Heart left ventricle (tissue), 16 donors: ENCODE measurements around the gene PHLDB3. TPM values are rescaled to one million over a fixed set of nuclear protein-coding genes. Genes with fewer than 3 reads are reported as not detected.

Source experiments
- ATAC-seq, 4 donors: fragments of 200-7000 bp; cut with Tn5 transposase; one replicate each; pipeline ENCODE4 v1.9.1; 2020 to 2022; ENCODE audit warnings: moderate library complexity in 4 of 4, mild to moderate bottlenecking in 3 of 4, moderate number of reproducible peaks in 1 of 4
- DNase-seq, 5 donors: peaks; one replicate each; pipeline ENCODE4 v3.0.0-alpha.2; 2020
- H3K27ac ChIP-seq, 12 donors: fragments of 200-600 bp; sonication (generic) in 4 of 12; one replicate each; pipeline versions ENCODE4 v1.5.0 to v1.8.0; 2016 to 2022; ENCODE audit warnings: mild to moderate bottlenecking in 2 of 12
- H3K27me3 ChIP-seq, 9 donors: fragments of 200-600 bp; sonication (generic) in 2 of 9; one replicate each; pipeline versions ENCODE4 v1.5.1 to v1.8.0; 2016 to 2022; ENCODE audit warnings: mild to moderate bottlenecking in 3 of 9
- H3K36me3 ChIP-seq, 9 donors: fragments of 200-600 bp; sonication (generic) in 2 of 9; one replicate each; pipeline versions ENCODE4 v1.5.0 to v1.8.0; 2018 to 2022; ENCODE audit warnings: mild to moderate bottlenecking in 2 of 9
- H3K4me1 ChIP-seq, 12 donors: fragments of 200-600 bp; sonication (generic) in 4 of 12; one replicate each; pipeline versions ENCODE4 v1.5.0 to v1.8.0; 2016 to 2022; ENCODE audit warnings: mild to moderate bottlenecking in 3 of 12
- H3K4me3 ChIP-seq, 12 donors: fragments of 200-600 bp; sonication (generic) in 4 of 12; one replicate each; pipeline versions ENCODE4 v1.5.0 to v1.8.0; 2017 to 2022; ENCODE audit warnings: mild to moderate bottlenecking in 9 of 12, moderate library complexity in 4 of 12
- H3K9me3 ChIP-seq, 12 donors: fragments of 200-600 bp; sonication (generic) in 4 of 12; one replicate each; pipeline versions ENCODE4 v1.5.0 to v1.8.0; 2016 to 2022; ENCODE audit warnings: mild to moderate bottlenecking in 1 of 12
- POLR2A ChIP-seq, 2 donors: fragments of 450-650 bp; IDR thresholded peaks; one replicate each; pipeline ENCODE4 v1.6.1; 2017; ENCODE audit warnings: antibody characterized with exemption in 2 of 2, mild to moderate bottlenecking in 2 of 2, moderate library complexity in 2 of 2
- WGBS, 4 donors: extraction: QIAGEN DNeasy Blood & Tissue Kit in 2 of 4; methylation state at CpG; one replicate each; pipeline versions ENCODE4 v1.1.5 to v1.1.7; 2013 to 2018; 5-methylcytosine and 5-hydroxymethylcytosine counted together
- intact Hi-C, 10 donors: fragments of 100-400 bp; cut with DNase I; formaldehyde crosslinking; loops; one replicate each; pipeline versions ENCODE4 v1.11.1 to v1.14.2; 2022
- polyA plus RNA-seq, 2 donors: library from polyadenylated mRNA; stranded (reverse); fragments of 200-250 nt; gene quantifications; one replicate each; pipeline ENCODE4 v1.2.3, GENCODE V29; 2013
- total RNA-seq, 9 donors: library from RNA; depleted of rRNA in 2 of 9; stranded (reverse); fragments of >200 nt in 2 of 9; fragmentation: NEBNext Ultra II Directional in 3 of 9; extraction: Animal tissue kit (Norgen Biotek cat#: 25700) in 3 of 9; gene quantifications; one replicate each; pipeline versions ENCODE4 v1.1.0 to v1.2.4, GENCODE V29; 2016 to 2023
- TF ChIP-seq, protein P1 (sequence below), 12 donors: fragments of 200-600 bp; sonication (generic) in 4 of 12; IDR thresholded peaks; one replicate each; pipeline versions ENCODE4 v1.5.0 to v1.8.0; 2018 to 2022; ENCODE audit warnings: antibody characterized with exemption in 12 of 12, mild to moderate bottlenecking in 5 of 12
- donor health status: ischemic (EF 13 %, LVEDD 7.1; RV severe dilation, severe dysfunction).
- donor health status: healthy with polysubstance abuse.
- donor health status: DM: no; HTN: yes; CAD: no.
- donor health status: DM: no; HTN: no; CAD: no.
- donor health status: ischemic (EF 25% LVEDD 6.9; RV normal size, moderate dysfunction).
- donor health status: ischemic (EF 25% LVEDD 5.7; RV mildly dilated, moderate dysfunction).
- donor health status: healthy.
- donor health status: DM: yes; HTN: yes; CAD: no.
- donor health status: ischemic (EF 35%, LVEDD 5.7; RV mildly dilated, moderate dysfunction).
- donor health status: nonischemic (EF 11% LVEDD 7.7; RV severe dilation, severe dysfunction).
- donor health status: DM: yes; HTN: yes; CAD: no.
- donor health status: PGD.
- donor health status: ischemic (EF 29% LVEDD 5.4; RV normal size, mild dysfunction).
- donor health status: nonischemic (EF 23%, LVEDD 6.1; RV moderate dilation, normal function).

Gene PHLDB3
- total and polyA plus RNA-seq, 11 donors, result 2.4 to 11.6 (median 5.7) TPM

DNA sequence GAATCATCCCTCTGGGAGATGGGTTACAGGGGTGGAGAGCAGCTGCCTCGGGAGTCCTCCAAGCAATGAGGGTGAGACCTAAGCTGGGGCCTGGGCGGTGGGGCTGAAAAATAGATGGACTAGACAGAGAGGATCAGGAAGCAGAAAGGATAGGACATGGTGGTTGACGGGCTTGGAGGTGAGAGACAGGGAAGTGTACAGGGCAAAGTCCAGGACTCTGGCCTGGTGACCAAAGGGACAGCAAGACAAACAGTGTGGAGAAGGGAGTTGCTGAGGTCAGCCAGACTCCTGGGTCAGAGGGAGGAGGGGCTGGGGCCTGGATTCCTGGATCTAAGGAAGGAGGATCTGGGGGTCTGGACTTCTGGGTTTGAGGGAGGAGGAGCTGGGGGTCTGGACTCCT, 5.5 kb downstream of the PHLDB3 start:
- intact Hi-C loops, result no loop called here
- TF ChIP-seq, protein P1, sequence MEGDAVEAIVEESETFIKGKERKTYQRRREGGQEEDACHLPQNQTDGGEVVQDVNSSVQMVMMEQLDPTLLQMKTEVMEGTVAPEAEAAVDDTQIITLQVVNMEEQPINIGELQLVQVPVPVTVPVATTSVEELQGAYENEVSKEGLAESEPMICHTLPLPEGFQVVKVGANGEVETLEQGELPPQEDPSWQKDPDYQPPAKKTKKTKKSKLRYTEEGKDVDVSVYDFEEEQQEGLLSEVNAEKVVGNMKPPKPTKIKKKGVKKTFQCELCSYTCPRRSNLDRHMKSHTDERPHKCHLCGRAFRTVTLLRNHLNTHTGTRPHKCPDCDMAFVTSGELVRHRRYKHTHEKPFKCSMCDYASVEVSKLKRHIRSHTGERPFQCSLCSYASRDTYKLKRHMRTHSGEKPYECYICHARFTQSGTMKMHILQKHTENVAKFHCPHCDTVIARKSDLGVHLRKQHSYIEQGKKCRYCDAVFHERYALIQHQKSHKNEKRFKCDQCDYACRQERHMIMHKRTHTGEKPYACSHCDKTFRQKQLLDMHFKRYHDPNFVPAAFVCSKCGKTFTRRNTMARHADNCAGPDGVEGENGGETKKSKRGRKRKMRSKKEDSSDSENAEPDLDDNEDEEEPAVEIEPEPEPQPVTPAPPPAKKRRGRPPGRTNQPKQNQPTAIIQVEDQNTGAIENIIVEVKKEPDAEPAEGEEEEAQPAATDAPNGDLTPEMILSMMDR (IDR thresholded peaks at IDR 0.05), result no peak
- TF ChIP-seq POLR2A (IDR thresholded peaks at IDR 0.05), result no peak
- peaks cover 0 to 33% (median 29%) of the 10 kb centered on the region in 9 donors for H3K36me3 ChIP-seq

DNA sequence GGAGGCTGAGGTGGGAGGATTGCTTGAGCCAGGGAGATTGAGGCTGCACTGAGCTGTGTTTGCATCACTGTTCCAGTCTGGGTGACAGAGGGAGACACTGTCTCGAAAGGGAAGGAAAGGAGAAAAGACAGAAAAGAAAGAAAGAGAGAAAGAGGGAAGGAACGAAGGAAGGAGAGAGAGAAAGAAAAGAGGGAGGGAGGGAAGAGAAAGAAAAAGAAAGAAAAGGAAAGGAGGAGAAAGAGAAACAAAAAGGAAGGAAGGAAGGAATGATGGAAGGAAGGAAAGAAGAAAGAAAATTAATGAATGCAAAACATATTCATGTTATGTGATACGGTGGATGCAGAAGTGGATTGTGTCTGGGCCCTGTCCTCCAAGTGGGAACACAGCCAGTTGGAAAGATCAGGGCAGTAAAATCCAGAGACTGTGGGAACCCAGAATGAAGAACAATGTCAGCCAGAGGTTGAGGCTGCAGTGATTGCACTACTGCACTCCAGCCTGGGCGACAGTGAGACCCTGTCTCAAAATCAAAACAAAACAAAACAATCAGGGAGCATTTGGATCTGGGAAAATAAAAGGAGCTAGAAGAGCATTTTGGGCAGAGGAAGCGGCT, 6.2 kb downstream of the PHLDB3 start:
- TF ChIP-seq POLR2A (IDR thresholded peaks at IDR 0.05), result no peak
- TF ChIP-seq, protein P1 (IDR thresholded peaks at IDR 0.05), result no peak
- Histone ChIP-seq H3K36me3 (peaks cover 0 to 33% (median 30%) of the 10 kb centered on the region in 9 donors), H3K4me3 (no peak overlapping the region), H3K4me1 (peaks cover 0 to 27% (median 9%) of the 10 kb centered on the region in 12 donors), H3K9me3 (no peaks in the 10 kb centered on the region), H3K27ac (peak overlapping the region in 7 of 12 donors; percentile 3 to 60 (median 41)), H3K27me3 (no peaks in the 10 kb centered on the region)
- peak in 3 of 4 donors; percentile 68 to 82 (median 77) for ATAC-seq
- WGBS, 4 donors, result 62 to 69% (median 64%) methylated on average over 5 of the region's 5 CpGs
- DNase-seq, result peak in 3 of 5 donors; percentile 33 to 46 (median 40)
- intact Hi-C loops, result no loop called here

More for the DNA sequence above, 5.5 kb downstream of the PHLDB3 start:
- Histone ChIP-seq H3K4me3 (no peak overlapping the region), H3K9me3 (no peaks in the 10 kb centered on the region), H3K27ac (peak overlapping the region in 7 of 12 donors; percentile 3 to 60 (median 41)), H3K27me3 (no peaks in the 10 kb centered on the region), H3K4me1 (peaks cover 0 to 29% (median 10%) of the 10 kb centered on the region in 12 donors)
- no peak for ATAC-seq
- no peak for DNase-seq
- 75 to 83% (median 77%) methylated on average over 3 of the region's 3 CpGs for WGBS, 4 donors

DNA sequence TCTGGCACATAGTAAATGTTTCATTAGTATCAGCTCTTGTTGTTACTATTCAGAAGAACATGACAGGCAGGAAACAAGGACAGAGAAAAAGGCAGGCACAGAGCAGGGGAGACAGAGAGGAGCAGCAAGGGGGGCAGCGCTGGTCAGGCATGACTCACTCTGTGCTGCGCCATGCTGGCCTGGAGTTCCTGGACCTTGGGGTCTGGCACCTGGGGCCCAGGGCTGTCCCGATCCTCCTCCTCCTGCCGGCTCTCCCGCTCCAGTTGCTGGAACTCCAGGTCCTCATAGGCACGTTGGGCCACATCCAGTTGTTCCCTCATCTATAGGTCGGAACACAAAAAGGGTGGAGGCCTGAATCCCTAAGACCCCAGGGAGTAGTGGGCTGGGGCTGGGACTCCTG, 7.6 kb downstream of the PHLDB3 start:
- Histone ChIP-seq H3K27ac (no peak overlapping the region), H3K36me3 (peaks cover 0 to 39% (median 30%) of the 10 kb centered on the region in 9 donors), H3K4me3 (no peak overlapping the region), H3K27me3 (no peaks in the 10 kb centered on the region), H3K4me1 (peaks cover 0 to 15% (median 7%) of the 10 kb centered on the region in 12 donors), H3K9me3 (no peaks in the 10 kb centered on the region)
- DNase-seq, result no peak
- ATAC-seq, result no peak
- intact Hi-C loops, result no loop called here
- 87 to 96% (median 95%) methylated on average over 7 of the region's 7 CpGs for WGBS, 4 donors
- TF ChIP-seq, protein P1 (IDR thresholded peaks at IDR 0.05), result no peak

DNA sequence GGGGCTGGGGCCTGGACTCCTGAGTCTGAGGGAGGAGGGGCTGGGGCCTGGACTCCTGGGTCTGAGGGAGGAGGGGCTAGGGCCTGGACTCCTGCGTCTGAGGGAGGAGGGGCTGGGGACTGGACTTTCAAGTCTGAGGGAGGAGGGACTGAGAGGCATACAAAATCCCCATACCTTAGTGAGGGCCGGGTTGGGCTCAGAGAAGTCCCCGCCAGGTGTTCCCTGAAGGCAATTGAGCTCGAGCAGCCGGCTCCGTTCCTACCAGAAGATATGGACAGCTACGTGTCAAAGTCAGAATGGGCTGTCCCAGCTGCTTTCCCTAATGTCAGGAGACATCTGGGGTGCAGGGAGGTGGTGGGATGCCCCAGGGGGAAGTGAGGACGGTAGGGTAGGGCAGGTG, 9.5 kb downstream of the PHLDB3 start:
- H3K27me3 ChIP-seq, result no peaks in the 10 kb centered on the region
- peaks cover 0 to 14% (median 7%) of the 10 kb centered on the region in 12 donors for H3K4me1 ChIP-seq
- H3K27ac ChIP-seq, result no peak overlapping the region
- H3K36me3 ChIP-seq, result peaks cover 0 to 44% (median 31%) of the 10 kb centered on the region in 9 donors
- DNase-seq (no peak), ATAC-seq (no peak)
- 79 to 86% (median 82%) methylated on average over 8 of the region's 8 CpGs for WGBS, 4 donors
- no peaks in the 10 kb centered on the region for H3K9me3 ChIP-seq
- TF ChIP-seq POLR2A (IDR thresholded peaks at IDR 0.05), result no peak
- TF ChIP-seq, protein P1 (IDR thresholded peaks at IDR 0.05), result no peak
- no peak overlapping the region for H3K4me3 ChIP-seq
- intact Hi-C loops, result no loop called here
